GM18505 (cell line): ENCODE measurements around the gene RANBP3L.
"Not testable (repeated sequence)": the region's sequence is repeated elsewhere in the genome, so short reads cannot be mapped to it uniquely, and the experiment has no call there.

ENCODE experiments used
- ATAC-seq: cut with Tn5 transposase; IDR thresholded peaks from one replicate; pipeline ENCODE4 v1.9.1; 2021; ENCODE audit not compliant: unreplicated experiment
- POLR2A ChIP-seq: IDR thresholded peaks from 4 replicates; pipeline ENCODE4 v1.6.1; 2011; ENCODE audit warnings: borderline replicate concordance; ENCODE audit not compliant: insufficient read depth, insufficient read length; ENCODE audit errors: extremely low read depth

RANBP3L gene

GRCh38 chr5:36199620-36200019 is 102.1 kb downstream of the RANBP3L start:
- no peak for TF ChIP-seq POLR2A
- ATAC-seq: no peak

DNA sequence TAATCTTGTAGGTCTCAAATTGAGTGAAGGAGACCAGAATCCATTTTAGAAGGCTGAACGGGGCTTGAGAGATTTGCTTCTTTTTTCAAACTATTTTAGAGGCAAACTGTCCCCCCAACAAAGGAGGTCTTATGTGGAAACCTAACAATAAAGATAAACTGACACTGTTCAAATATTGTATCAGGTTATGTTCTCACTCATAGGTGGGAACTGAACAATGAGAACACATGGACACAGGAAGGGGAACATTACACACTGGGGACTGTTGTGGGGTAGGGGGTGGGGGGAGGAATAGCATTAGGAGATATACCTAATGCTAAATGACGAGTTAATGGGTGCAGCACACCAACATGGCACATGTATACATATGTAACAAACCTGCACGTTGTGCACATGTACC is 102.9 kb downstream of the RANBP3L start:
- not testable (repeated sequence) for ATAC-seq
